DOHH2 (cell line): ENCODE measurements around the gene MTSS2.

ENCODE experiments used
- H3F3A ChIP-seq: fragments of 200-600 bp; sonication (generic), shearing (Covaris generic); 2 replicates; pipeline ENCODE4 v1.6.0; 2016; ENCODE audit warnings: antibody characterized with exemption, mild to moderate bottlenecking; ENCODE audit not compliant: control insufficient read depth, insufficient read depth
- H3K27ac ChIP-seq: fragments of 200-600 bp; sonication (generic); 2 replicates; pipeline ENCODE4 v1.5.1; 2014; ENCODE audit warnings: low read depth, mild to moderate bottlenecking, low read length, moderate library complexity
- H3K27me3 ChIP-seq: fragments of 200-600 bp; sonication (generic); 2 replicates; pipeline ENCODE4 v1.6.1; 2014; ENCODE audit warnings: mild to moderate bottlenecking, low read length, mixed read lengths; ENCODE audit not compliant: control insufficient read depth
- H3K36me3 ChIP-seq: fragments of 200-600 bp; sonication (generic); 2 replicates; pipeline ENCODE4 v1.6.1; 2014; ENCODE audit warnings: mild to moderate bottlenecking, low read length, moderate library complexity, mixed read lengths; ENCODE audit not compliant: control insufficient read depth
- H3K4me1 ChIP-seq: fragments of 200-600 bp; sonication (generic); 2 replicates; pipeline ENCODE4 v1.6.1; 2014; ENCODE audit warnings: mild to moderate bottlenecking, low read length, mixed read lengths; ENCODE audit not compliant: control insufficient read depth
- H3K4me2 ChIP-seq: fragments of 200-600 bp; sonication (generic); 2 replicates; pipeline ENCODE4 v1.6.0; 2014; ENCODE audit warnings: mild to moderate bottlenecking, low read length, moderate library complexity
- H3K4me3 ChIP-seq: fragments of 200-600 bp; sonication (generic); 2 replicates; pipeline ENCODE4 v1.5.1; 2014; ENCODE audit warnings: mild to moderate bottlenecking, low read length, mixed read lengths
- H3K79me2 ChIP-seq: fragments of 200-600 bp; sonication (generic); 2 replicates; pipeline ENCODE4 v1.6.1; 2014; ENCODE audit warnings: mild to moderate bottlenecking, low read length, mixed read lengths; ENCODE audit not compliant: control insufficient read depth
- H3K9me2 ChIP-seq: fragments of 200-600 bp; sonication (generic); replicated peaks from 2 replicates; pipeline ENCODE4 v1.6.1; 2014; ENCODE audit warnings: mild to moderate bottlenecking, low read length, mixed read lengths; ENCODE audit not compliant: control insufficient read depth
- H3K9me3 ChIP-seq: fragments of 200-600 bp; sonication (generic); 2 replicates; pipeline ENCODE4 v1.6.1; 2014; ENCODE audit warnings: antibody characterized with exemption, low read length, mixed read lengths; ENCODE audit not compliant: control insufficient read depth, insufficient read depth
- H4K20me1 ChIP-seq: fragments of 200-600 bp; sonication (generic); 2 replicates; pipeline ENCODE4 v1.6.0; 2014; ENCODE audit warnings: low read depth, mild to moderate bottlenecking, antibody characterized with exemption, low read length, moderate library complexity; ENCODE audit not compliant: control insufficient read depth, insufficient read depth
- EZH2phosphoT487 ChIP-seq: fragments of 200-600 bp; sonication (generic); IDR thresholded peaks from 2 replicates; pipeline ENCODE4 v1.6.1; 2017; ENCODE audit warnings: borderline replicate concordance, mild to moderate bottlenecking, antibody characterized with exemption, low read length, moderate library complexity, mixed read lengths
- TF ChIP-seq, protein P1 (sequence below): fragments of 200-600 bp; sonication (generic); IDR thresholded peaks from one replicate; pipeline ENCODE4 v1.5.1; 2014; ENCODE audit warnings: antibody characterized with exemption, mild to moderate bottlenecking, low read depth, low read length; ENCODE audit not compliant: poor library complexity, severe bottlenecking

Gene MTSS2

GRCh38 chr16:70642633-70643032 is 43.2 kb downstream of the MTSS2 start:
- no peaks in the 10 kb centered on the region for H3K79me2 ChIP-seq
- H3K4me2 ChIP-seq, result no peak overlapping the region
- H3K36me3 ChIP-seq, result no peaks in the 10 kb centered on the region
- peaks cover 3% of the 10 kb centered on the region; the same call in 1 of the 2 replicates for H3K9me3 ChIP-seq
- no peak overlapping the region for H3K27ac ChIP-seq
- H3F3A ChIP-seq, result peaks cover 7% of the 10 kb centered on the region
- H3K9me2 ChIP-seq, result no peaks in the 10 kb centered on the region
- H3K4me3 ChIP-seq, result no peak overlapping the region
- 0 out of 2 replicates have a peak, but pooled peaks cover 3% of the 10 kb centered on the region for H3K27me3 ChIP-seq
- H4K20me1 ChIP-seq, result no peaks in the 10 kb centered on the region
- TF ChIP-seq, protein P1, sequence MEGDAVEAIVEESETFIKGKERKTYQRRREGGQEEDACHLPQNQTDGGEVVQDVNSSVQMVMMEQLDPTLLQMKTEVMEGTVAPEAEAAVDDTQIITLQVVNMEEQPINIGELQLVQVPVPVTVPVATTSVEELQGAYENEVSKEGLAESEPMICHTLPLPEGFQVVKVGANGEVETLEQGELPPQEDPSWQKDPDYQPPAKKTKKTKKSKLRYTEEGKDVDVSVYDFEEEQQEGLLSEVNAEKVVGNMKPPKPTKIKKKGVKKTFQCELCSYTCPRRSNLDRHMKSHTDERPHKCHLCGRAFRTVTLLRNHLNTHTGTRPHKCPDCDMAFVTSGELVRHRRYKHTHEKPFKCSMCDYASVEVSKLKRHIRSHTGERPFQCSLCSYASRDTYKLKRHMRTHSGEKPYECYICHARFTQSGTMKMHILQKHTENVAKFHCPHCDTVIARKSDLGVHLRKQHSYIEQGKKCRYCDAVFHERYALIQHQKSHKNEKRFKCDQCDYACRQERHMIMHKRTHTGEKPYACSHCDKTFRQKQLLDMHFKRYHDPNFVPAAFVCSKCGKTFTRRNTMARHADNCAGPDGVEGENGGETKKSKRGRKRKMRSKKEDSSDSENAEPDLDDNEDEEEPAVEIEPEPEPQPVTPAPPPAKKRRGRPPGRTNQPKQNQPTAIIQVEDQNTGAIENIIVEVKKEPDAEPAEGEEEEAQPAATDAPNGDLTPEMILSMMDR, result no peak
- no peak for TF ChIP-seq EZH2phosphoT487
- peaks cover 9% of the 10 kb centered on the region for H3K4me1 ChIP-seq

GRCh38 chr16:70638814-70639792 is 46.8 kb downstream of the MTSS2 start:
- no peak overlapping the region for H3K4me2 ChIP-seq
- H3K4me1 ChIP-seq, result no peaks in the 10 kb centered on the region
- TF ChIP-seq, protein P1, result no peak
- no peak for TF ChIP-seq EZH2phosphoT487
- no peaks in the 10 kb centered on the region for H3K79me2 ChIP-seq
- no peaks in the 10 kb centered on the region for H3K9me3 ChIP-seq
- 0 out of 2 replicates have a peak, but pooled peaks cover 3% of the 10 kb centered on the region for H3K27me3 ChIP-seq
- H3K27ac ChIP-seq, result no peak overlapping the region
- H3K36me3 ChIP-seq, result no peaks in the 10 kb centered on the region
- H3F3A ChIP-seq, result peaks cover under 1% of the 10 kb centered on the region
- no peak overlapping the region for H3K4me3 ChIP-seq
- H4K20me1 ChIP-seq, result no peaks in the 10 kb centered on the region
- H3K9me2 ChIP-seq, result no peaks in the 10 kb centered on the region
